Endothelial cell of umbilical vein (primary cell): Measurements from ENCODE around the gene ATP8A2. TPM values are rescaled to one million over a fixed set of nuclear protein-coding genes. Genes with fewer than 3 reads are reported as not detected.

ENCODE experiments used
- BruUV-seq: library from RNA; stranded (reverse); fragments of 400-500 nt; replicated peaks from 2 replicates; lab custom pipeline; 2021; lab: Mats Ljungman, UMichigan
- CTCF ChIA-PET: fragments of 300-600, 350-600 bp; sonication (Branson Sonifier 250); formaldehyde crosslinking; loops from one replicate; lab custom pipeline; 2021; ENCODE audit warnings: antibody characterized with exemption, inconsistent platforms; lab: Charles Lee
- POLR2A ChIA-PET: fragments of 300-600, 350-600 bp; sonication (Branson Sonifier 250); formaldehyde crosslinking; loops from one replicate; lab custom pipeline; 2021; ENCODE audit warnings: antibody characterized with exemption, inconsistent platforms; lab: Charles Lee
- DNase-seq: peaks from one replicate; pipeline ENCODE4 v3.0.0-alpha.2; 2011; ENCODE audit warnings: low read depth, low spot score
- FAIRE-seq: peaks from 2 replicates; lab custom pipeline; 2011; peaks lifted over from hg19 to GRCh38; lab: Jason Lieb, UNC
- H2AFZ ChIP-seq: 2 replicates; pipeline ENCODE4 v1.6.0; 2012; ENCODE audit warnings: low read depth, low read length, control low read depth, inconsistent platforms
- H3K27ac ChIP-seq: 2 replicates; pipeline ENCODE4 v1.5.1; 2011; ENCODE audit warnings: low read depth, mild to moderate bottlenecking, control low read depth, low read length, moderate library complexity; ENCODE audit not compliant: insufficient read depth
- H3K27me3 ChIP-seq, 2 experiments: 2 replicates each; pipeline versions ENCODE4 v1.6.0 to v1.6.1; 2011; ENCODE audit warnings: low read length in 2 of 2, mixed read lengths in 1 of 2; ENCODE audit not compliant: control insufficient read depth in 2 of 2, insufficient read depth in 2 of 2
- H3K36me3 ChIP-seq, 2 experiments: 2 replicates in 1 of 2; 3 replicates in 1 of 2; pipeline ENCODE4 v1.5.1; 2011; ENCODE audit warnings: low read length in 2 of 2, mild to moderate bottlenecking in 1 of 2, moderate library complexity in 1 of 2; ENCODE audit not compliant: control insufficient read depth in 2 of 2, insufficient read depth in 2 of 2; ENCODE audit errors: extremely low read depth in 1 of 2
- H3K4me1 ChIP-seq: 3 replicates; pipeline ENCODE4 v1.5.1; 2011; ENCODE audit warnings: mild to moderate bottlenecking, low read length; ENCODE audit not compliant: control insufficient read depth, insufficient read depth; ENCODE audit errors: extremely low read depth
- H3K4me2 ChIP-seq: 2 replicates; pipeline ENCODE4 v1.6.1; 2011; ENCODE audit warnings: low read length, control low read depth, mixed read lengths; ENCODE audit not compliant: insufficient read depth
- H3K4me3 ChIP-seq, 3 experiments: fragments of 200-600 bp in 1 of 3; sonication (generic), shearing (Covaris generic) in 1 of 3; replicated peaks in 1 of 3; 2 replicates each; pipeline ENCODE4 v1.5.1; 2011 to 2016; ENCODE audit warnings: control low read depth in 3 of 3, low read length in 3 of 3, mild to moderate bottlenecking in 2 of 3, inconsistent platforms in 1 of 3, low read depth in 1 of 3, moderate library complexity in 1 of 3; ENCODE audit not compliant: insufficient read depth in 1 of 3
- H3K79me2 ChIP-seq: 2 replicates; pipeline ENCODE4 v1.6.0; 2012; ENCODE audit warnings: low read length, inconsistent platforms; ENCODE audit not compliant: control insufficient read depth, insufficient read depth
- H3K9ac ChIP-seq: replicated peaks from 2 replicates; pipeline ENCODE3; 2011; ENCODE audit warnings: low read length, control low read depth; ENCODE audit not compliant: insufficient read depth; ENCODE audit errors: extremely low read depth
- H3K9me1 ChIP-seq: replicated peaks from 3 replicates; pipeline ENCODE4 v1.6.0; 2011; ENCODE audit warnings: mild to moderate bottlenecking, low read length; ENCODE audit not compliant: control insufficient read depth, insufficient read depth; ENCODE audit errors: extremely low read depth
- H3K9me3 ChIP-seq: replicated peaks from 2 replicates; pipeline ENCODE4 v1.5.1; 2012; ENCODE audit warnings: low read length, inconsistent platforms; ENCODE audit not compliant: control insufficient read depth, insufficient read depth
- H4K20me1 ChIP-seq: replicated peaks from 2 replicates; pipeline ENCODE3; 2011; ENCODE audit warnings: mild to moderate bottlenecking, low read length; ENCODE audit not compliant: control insufficient read depth, insufficient read depth; ENCODE audit errors: extremely low read depth
- CTCF ChIP-seq, 2 donors: IDR thresholded peaks; 1 replicate in 1 of 2; 2 replicates in 1 of 2; pipeline ENCODE4 v1.5.1; 2011; ENCODE audit warnings: low read length in 2 of 2, mild to moderate bottlenecking in 2 of 2, moderate library complexity in 2 of 2, control low read depth in 1 of 2, inconsistent platforms in 1 of 2, low read depth in 1 of 2; ENCODE audit not compliant: insufficient read depth in 1 of 2; ENCODE audit errors: extremely low read depth in 1 of 2
- EZH2 ChIP-seq: IDR thresholded peaks from 2 replicates; pipeline ENCODE4 v1.6.1; 2012; ENCODE audit warnings: borderline replicate concordance, low read depth, mild to moderate bottlenecking, moderate library complexity, low read length, inconsistent platforms; ENCODE audit not compliant: severe bottlenecking
- FOS ChIP-seq: IDR thresholded peaks from 2 replicates; pipeline ENCODE4 v1.6.1; 2011; ENCODE audit warnings: mild to moderate bottlenecking, low read length, moderate library complexity, borderline replicate concordance; ENCODE audit not compliant: insufficient read depth
- GATA2 ChIP-seq: IDR thresholded peaks from 2 replicates; pipeline ENCODE4 v1.7.0; 2011; ENCODE audit warnings: low read depth, mild to moderate bottlenecking, moderate library complexity, mixed read lengths, low read length; ENCODE audit not compliant: insufficient read length, insufficient read depth
- JUN ChIP-seq: IDR thresholded peaks from 2 replicates; pipeline ENCODE4 v1.6.1; 2011; ENCODE audit warnings: borderline replicate concordance, low read depth; ENCODE audit not compliant: insufficient read length, insufficient read depth
- MYC ChIP-seq: IDR thresholded peaks from one replicate; pipeline ENCODE4 v1.6.1; 2011; ENCODE audit warnings: mild to moderate bottlenecking, low read depth, low read length
- POLR2A ChIP-seq: IDR thresholded peaks from 2 replicates; pipeline ENCODE4 v1.6.1; 2012; ENCODE audit warnings: low read depth, mild to moderate bottlenecking, control low read depth, low read length
- POLR2AphosphoS5 ChIP-seq: IDR thresholded peaks from 2 replicates; pipeline ENCODE4 v1.6.1; 2012; ENCODE audit warnings: low read depth, mild to moderate bottlenecking, control low read depth, low read length, moderate library complexity; ENCODE audit not compliant: insufficient read depth
- dilution Hi-C: fragments of 300-500 bp; cut with MboI; formaldehyde crosslinking; loops from one replicate; pipeline ENCODE4 v1.15.0; 2019; ENCODE audit warnings: low sequenced_read_pairs; ENCODE audit not compliant: extremely low pct_ligation_motif_present
- intact Hi-C: fragments of 100-400 bp; cut with micrococcal nuclease; formaldehyde crosslinking; loops from one replicate; pipeline ENCODE4 v1.10.0; 2022
- polyA plus RNA-seq, 4 experiments: library from polyadenylated mRNA; depleted of rRNA in 3 of 4; stranded (reverse) in 3 of 4; unstranded in 1 of 4; fragments of >200 nt; gene quantifications; 2 replicates each; pipeline versions ENCODE4 v1.2.1 to v1.2.3, GENCODE V29; 2011 to 2012; ENCODE audit warnings: missing spikeins in 1 of 4
- total RNA-seq: library from RNA; stranded (reverse); gene quantifications from 2 replicates; pipeline ENCODE4 v1.2.3, GENCODE V29; 2021
- TF ChIP-seq, protein P1 (sequence below): IDR thresholded peaks from 2 replicates; pipeline ENCODE4 v1.6.1; 2011; ENCODE audit not compliant: insufficient read depth, insufficient read length

ATP8A2 gene
- total and polyA plus RNA-seq, 2 donors (not counting 3 experiments of a cell fraction or from before 2014, with no cell fraction given), result 0.11 to 0.49 TPM

- Histone ChIP-seq H3K9me1 (no peaks in the 10 kb centered on the region), H3K36me3 (no peaks in the 10 kb centered on the region), H3K9ac (no peak overlapping the region), H3K4me2 (no peak overlapping the region), H3K9me3 (no peaks in the 10 kb centered on the region), H3K4me1 (no peaks in the 10 kb centered on the region), H3K27me3 (no peaks in the 10 kb centered on the region), H3K27ac (no peak overlapping the region), H2AFZ (no peak overlapping the region), H3K79me2 (no peaks in the 10 kb centered on the region), H4K20me1 (no peaks in the 10 kb centered on the region), H3K4me3 (no peak overlapping the region)
- TF ChIP-seq MYC (no peak), JUN (no peak), POLR2AphosphoS5 (no peak), CTCF (IDR thresholded peaks at IDR 0.05; ENCODE audit: extremely low read depth in 1 of 2, insufficient read depth in 1 of 2, low read depth in 1 of 2, low read length in 2 of 2) (no peak), GATA2 (no peak), FOS (no peak), EZH2 (no peak), POLR2A (no peak)
- TF ChIP-seq, protein P1, sequence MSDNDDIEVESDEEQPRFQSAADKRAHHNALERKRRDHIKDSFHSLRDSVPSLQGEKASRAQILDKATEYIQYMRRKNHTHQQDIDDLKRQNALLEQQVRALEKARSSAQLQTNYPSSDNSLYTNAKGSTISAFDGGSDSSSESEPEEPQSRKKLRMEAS, result no peak
- BruUV-seq, result no TSS peak
- ChIA-PET POLR2A (no interaction called here), CTCF (interaction anchor here (0.6 kb wide), 1 partner anchor 20 kb away, joined by 4 read pairs; no protein-coding TSS in a partner anchor)
- dilution Hi-C loops (no loop called here), intact Hi-C loops (no loop called here)
- FAIRE-seq, result no peak
- DNase-seq, result no peak
Observed at GRCh38 chr13:25616674-25617073, 244.9 kb downstream of the ATP8A2 start.
